HepG2 (cell line): Measurements from ENCODE around the gene UNC13D. TPM values are rescaled to one million over a fixed set of nuclear protein-coding genes. Genes with fewer than 3 reads are reported as not detected.

Source experiments
- ESRRA ChIP-seq: sonication (generic); formaldehyde crosslinking; IDR thresholded peaks from 2 replicates; pipeline ENCODE4 v1.5.1; 2020; ENCODE audit warnings: mild to moderate bottlenecking, low read depth, missing genetic modification reagents
- HOXA5 ChIP-seq: sonication (generic); formaldehyde crosslinking; IDR thresholded peaks from 2 replicates; pipeline ENCODE4 v1.4.0; 2020; ENCODE audit warnings: missing genetic modification reagents
- KDM6A ChIP-seq: IDR thresholded peaks from 2 replicates; pipeline ENCODE4 v1.6.1; 2016; ENCODE audit warnings: low read depth
- MLLT10 ChIP-seq: sonication (generic); formaldehyde crosslinking; IDR thresholded peaks from 2 replicates; pipeline ENCODE4 v1.4.0; 2020; ENCODE audit warnings: missing genetic modification reagents
- NFATC3 ChIP-seq: sonication (generic); formaldehyde crosslinking; IDR thresholded peaks from 2 replicates; pipeline ENCODE4 v1.5.1; 2020; ENCODE audit warnings: mild to moderate bottlenecking, missing genetic modification reagents
- PRDM10 ChIP-seq: sonication (generic); formaldehyde crosslinking; IDR thresholded peaks from 2 replicates; pipeline ENCODE4 v1.4.0; 2020; ENCODE audit warnings: low read depth, missing genetic modification reagents
- RELA ChIP-seq: sonication (generic); formaldehyde crosslinking; IDR thresholded peaks from 2 replicates; pipeline ENCODE4 v1.4.0; 2020; ENCODE audit warnings: missing genetic modification reagents
- SYNCRIP ChIP-seq: fragments of 200-400 bp; formaldehyde crosslinking; IDR thresholded peaks from 2 replicates; pipeline ENCODE4 v1.6.1; 2018; ENCODE audit warnings: mild to moderate bottlenecking, low read depth, low read length; ENCODE audit not compliant: insufficient read depth
- ZFP41 ChIP-seq: sonication (generic); formaldehyde crosslinking; IDR thresholded peaks from 2 replicates; pipeline ENCODE4 v1.4.0; 2020; ENCODE audit warnings: mild to moderate bottlenecking, missing genetic modification reagents, borderline replicate concordance
- ZNF30 ChIP-seq: sonication (generic); formaldehyde crosslinking; IDR thresholded peaks from 2 replicates; pipeline ENCODE4 v1.5.0; 2020; ENCODE audit warnings: mild to moderate bottlenecking, missing genetic modification reagents
- ZNF362 ChIP-seq: sonication (generic); formaldehyde crosslinking; IDR thresholded peaks from 2 replicates; pipeline ENCODE4 v1.4.0; 2020; ENCODE audit warnings: missing genetic modification reagents, mild to moderate bottlenecking, borderline replicate concordance
- ZNF547 ChIP-seq: sonication (generic); formaldehyde crosslinking; IDR thresholded peaks from 2 replicates; pipeline ENCODE4 v1.5.1; 2020; ENCODE audit warnings: mild to moderate bottlenecking, missing genetic modification reagents
- ZNF589 ChIP-seq: sonication (generic); formaldehyde crosslinking; conservative IDR thresholded peaks from 2 replicates; pipeline ENCODE4 v1.8.0; 2022; ENCODE audit warnings: mild to moderate bottlenecking, moderate library complexity, missing genetic modification reagents
- ZNF781 ChIP-seq: sonication (generic); formaldehyde crosslinking; IDR thresholded peaks from 2 replicates; pipeline ENCODE4 v1.5.1; 2020; ENCODE audit warnings: borderline replicate concordance, mild to moderate bottlenecking, missing genetic modification reagents; ENCODE audit errors: not compliant biosample characterization
- ZNF792 ChIP-seq: IDR thresholded peaks from 2 replicates; pipeline ENCODE4 v1.6.1; 2016
- polyA plus RNA-seq, 8 experiments: library from polyadenylated mRNA; depleted of rRNA in 3 of 8; stranded (reverse) in 7 of 8; unstranded in 1 of 8; fragments of >200 nt; fragmentation: Illumina TruSeq in 4 of 8; extraction: Trizol in 4 of 8; gene quantifications; 2 replicates each; pipeline versions ENCODE4 v1.2.1 to v1.2.3, GENCODE V29; 2011 to 2016; ENCODE audit warnings: low read depth in 4 of 8, missing spikeins in 1 of 8, mixed read lengths in 1 of 8; ENCODE audit not compliant: insufficient read depth in 1 of 8
- total RNA-seq, 5 experiments: library from RNA; depleted of rRNA; stranded (reverse); fragments of >200 nt; fragmentation: Illumina TruSeq; extraction: Trizol; gene quantifications; 2 replicates each; pipeline ENCODE4 v1.2.3, GENCODE V29; 2016; ENCODE audit warnings: low read depth in 1 of 5
- TF ChIP-seq, protein P1 (sequence below): sonication (generic); formaldehyde crosslinking; IDR thresholded peaks from 2 replicates; pipeline ENCODE4 v1.8.1; 2023; ENCODE audit warnings: mild to moderate bottlenecking, inconsistent platforms, moderate library complexity, missing genetic modification reagents, borderline replicate concordance
- TF ChIP-seq, protein P2 (sequence below): sonication (generic); formaldehyde crosslinking; IDR thresholded peaks from 2 replicates; pipeline ENCODE4 v1.4.0; 2020; ENCODE audit warnings: missing genetic modification reagents, mild to moderate bottlenecking, borderline replicate concordance
- TF ChIP-seq, protein P3 (sequence below): sonication (generic); formaldehyde crosslinking; IDR thresholded peaks from 2 replicates; pipeline ENCODE4 v1.8.0; 2022; ENCODE audit warnings: mild to moderate bottlenecking, missing genetic modification reagents, borderline replicate concordance

UNC13D gene
- total and polyA plus RNA-seq, 2 of the 13 experiments (the other 11 are each of a cell fraction or from before 2014, with no cell fraction given) = 29.7 to 42.7 TPM

DNA sequence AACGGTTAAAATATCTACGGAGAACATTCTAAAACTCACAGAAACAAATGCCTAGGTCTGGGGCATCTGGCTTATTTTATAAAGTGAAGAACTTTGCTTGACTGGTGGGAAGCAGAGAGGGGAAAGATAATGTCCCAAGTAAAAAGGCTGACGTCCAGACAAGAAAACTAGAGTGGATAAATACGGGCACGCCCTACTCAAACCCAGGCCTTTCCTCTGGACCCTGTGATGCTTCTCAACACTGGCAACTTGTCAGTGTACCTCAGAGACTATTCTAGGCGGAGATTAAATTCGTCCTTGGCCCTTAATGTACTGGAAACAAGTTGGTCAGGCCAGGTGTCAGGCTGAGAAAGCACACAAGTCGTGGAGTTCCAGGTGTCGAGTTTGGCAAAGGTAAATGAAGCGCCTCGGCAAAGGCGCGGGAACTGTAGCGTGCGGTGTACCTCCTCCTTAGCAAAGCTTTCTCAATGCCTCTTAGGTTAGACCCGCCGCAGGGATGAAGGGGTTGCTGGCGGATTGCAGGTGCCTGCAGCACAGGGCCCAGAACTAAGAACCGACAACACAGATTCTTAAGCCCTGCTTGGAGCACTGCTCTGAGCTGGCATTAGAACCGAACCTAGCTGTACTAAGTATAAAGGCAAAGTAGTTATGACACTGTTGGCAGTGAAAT, 60.3 kb downstream of the UNC13D start (continued):
- TF ChIP-seq, protein P1, sequence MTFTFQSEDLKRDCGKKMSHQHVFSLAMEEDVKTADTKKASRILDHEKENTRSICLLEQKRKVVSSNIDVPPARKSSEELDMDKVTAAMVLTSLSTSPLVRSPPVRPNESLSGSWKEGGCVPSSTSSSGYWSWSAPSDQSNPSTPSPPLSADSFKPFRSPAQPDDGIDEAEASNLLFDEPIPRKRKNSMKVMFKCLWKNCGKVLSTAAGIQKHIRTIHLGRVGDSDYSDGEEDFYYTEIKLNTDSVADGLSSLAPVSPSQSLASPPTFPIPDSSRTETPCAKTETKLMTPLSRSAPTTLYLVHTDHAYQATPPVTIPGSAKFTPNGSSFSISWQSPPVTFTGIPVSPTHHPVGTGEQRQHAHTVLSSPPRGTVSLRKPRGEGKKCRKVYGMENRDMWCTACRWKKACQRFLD (CRISPR knock-in tag) = 0 out of 2 replicates have a peak, but pooled peaks have one; percentile 76
- no peak for TF ChIP-seq SYNCRIP
- no peak for TF ChIP-seq ZNF781 (CRISPR knock-in tag)
- TF ChIP-seq ZNF792 (CRISPR knock-in tag) = no peak
- no peak for TF ChIP-seq ZFP41 (CRISPR knock-in tag)
- TF ChIP-seq ZNF362 (CRISPR knock-in tag) = no peak
- TF ChIP-seq HOXA5 (CRISPR knock-in tag) = peak; percentile 15; the same call in 1 of the 2 replicates
- 0 out of 2 replicates have a peak, but pooled peaks have one; percentile 25 for TF ChIP-seq MLLT10 (CRISPR knock-in tag)
- no peak for TF ChIP-seq KDM6A (CRISPR knock-in tag)
- TF ChIP-seq ZNF547 (CRISPR knock-in tag) = no peak
- TF ChIP-seq, protein P2, sequence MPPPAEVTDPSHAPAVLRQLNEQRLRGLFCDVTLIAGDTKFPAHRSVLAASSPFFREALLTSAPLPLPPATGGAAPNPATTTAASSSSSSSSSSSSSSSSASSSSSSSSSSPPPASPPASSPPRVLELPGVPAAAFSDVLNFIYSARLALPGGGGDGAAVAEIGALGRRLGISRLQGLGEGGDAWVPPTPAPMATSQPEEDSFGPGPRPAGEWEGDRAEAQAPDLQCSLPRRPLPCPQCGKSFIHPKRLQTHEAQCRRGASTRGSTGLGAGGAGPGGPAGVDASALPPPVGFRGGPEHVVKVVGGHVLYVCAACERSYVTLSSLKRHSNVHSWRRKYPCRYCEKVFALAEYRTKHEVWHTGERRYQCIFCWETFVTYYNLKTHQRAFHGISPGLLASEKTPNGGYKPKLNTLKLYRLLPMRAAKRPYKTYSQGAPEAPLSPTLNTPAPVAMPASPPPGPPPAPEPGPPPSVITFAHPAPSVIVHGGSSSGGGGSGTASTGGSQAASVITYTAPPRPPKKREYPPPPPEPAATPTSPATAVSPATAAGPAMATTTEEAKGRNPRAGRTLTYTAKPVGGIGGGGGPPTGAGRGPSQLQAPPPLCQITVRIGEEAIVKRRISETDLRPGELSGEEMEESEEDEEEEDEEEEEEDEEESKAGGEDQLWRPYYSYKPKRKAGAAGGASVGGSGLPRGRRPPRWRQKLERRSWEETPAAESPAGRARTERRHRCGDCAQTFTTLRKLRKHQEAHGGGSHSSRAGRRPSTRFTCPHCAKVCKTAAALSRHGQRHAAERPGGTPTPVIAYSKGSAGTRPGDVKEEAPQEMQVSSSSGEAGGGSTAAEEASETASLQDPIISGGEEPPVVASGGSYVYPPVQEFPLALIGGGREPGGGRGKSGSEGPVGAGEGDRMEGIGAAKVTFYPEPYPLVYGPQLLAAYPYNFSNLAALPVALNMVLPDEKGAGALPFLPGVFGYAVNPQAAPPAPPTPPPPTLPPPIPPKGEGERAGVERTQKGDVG = no peak
- no peak; the same call in 1 of the 2 replicates for TF ChIP-seq NFATC3
- no peak for TF ChIP-seq ZNF589 (CRISPR knock-in tag)
- TF ChIP-seq RELA (CRISPR knock-in tag) = no peak
- TF ChIP-seq PRDM10 (CRISPR knock-in tag) = no peak
- no peak for TF ChIP-seq ZNF30 (CRISPR knock-in tag)
- TF ChIP-seq ESRRA (CRISPR knock-in tag) = no peak; the same call in 1 of the 2 replicates
- TF ChIP-seq, protein P3, sequence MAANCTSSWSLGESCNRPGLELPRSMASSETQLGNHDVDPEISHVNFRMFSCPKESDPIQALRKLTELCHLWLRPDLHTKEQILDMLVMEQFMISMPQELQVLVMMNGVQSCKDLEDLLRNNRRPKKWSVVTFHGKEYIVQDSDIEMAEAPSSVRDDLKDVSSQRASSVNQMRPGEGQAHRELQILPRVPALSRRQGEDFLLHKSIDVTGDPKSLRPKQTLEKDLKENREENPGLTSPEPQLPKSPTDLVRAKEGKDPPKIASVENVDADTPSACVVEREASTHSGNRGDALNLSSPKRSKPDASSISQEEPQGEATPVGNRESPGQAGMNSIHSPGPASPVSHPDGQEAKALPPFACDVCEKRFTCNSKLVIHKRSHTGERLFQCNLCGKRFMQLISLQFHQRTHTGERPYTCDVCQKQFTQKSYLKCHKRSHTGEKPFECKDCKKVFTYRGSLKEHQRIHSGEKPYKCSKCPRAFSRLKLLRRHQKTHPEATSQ (CRISPR knock-in tag) = 0 out of 2 replicates have a peak, but pooled peaks have one; percentile 22
